HG02943 (cell line): Measurements from ENCODE around the gene GRAP2.
"Not testable (repeated sequence)": the region's sequence is repeated elsewhere in the genome, so short reads cannot be mapped to it uniquely, and the experiment has no call there.

Source experiments
- ATAC-seq: cut with Tn5 transposase; IDR thresholded peaks from one replicate; pipeline ENCODE4 v1.9.1; 2021; ENCODE audit warnings: mild to moderate bottlenecking, low read depth, moderate library complexity; ENCODE audit not compliant: unreplicated experiment

Gene GRAP2

GRCh38 chr22:39900306-39901227, at the start of gene GRAP2:
Gene GRAP2, plus strand, starts transcription at chr22:39901084. Its CDS starts 46,023 bp downstream, at chr22:39947107.
- ATAC-seq, result no peak

- no peak for ATAC-seq
These were observed 49.1 kb upstream of the GRAP2 start for GRCh38 chr22:39851606-39852315.

- ATAC-seq, result no peak
These were observed 48.1 kb upstream of the GRAP2 start for GRCh38 chr22:39852799-39853198.

- no peak for ATAC-seq
These were observed 44.3 kb upstream of the GRAP2 start for GRCh38 chr22:39856588-39856987.

GRCh38 chr22:39859903-39860588, 40.8 kb upstream of the GRAP2 start:
- ATAC-seq, result no peak

- ATAC-seq, result no peak
These were observed 32.1 kb upstream of the GRAP2 start for GRCh38 chr22:39868741-39869140.

GRCh38 chr22:39869797-39870196, 31.1 kb upstream of the GRAP2 start:
- ATAC-seq, result not testable (repeated sequence)

GRCh38 chr22:39871008-39871798, 29.7 kb upstream of the GRAP2 start:
- no peak for ATAC-seq

- ATAC-seq, result no peak
These were observed 28.3 kb upstream of the GRAP2 start for GRCh38 chr22:39872548-39872947.

GRCh38 chr22:39873965-39874364, 26.9 kb upstream of the GRAP2 start:
- ATAC-seq, result no peak

- ATAC-seq, result not testable (repeated sequence)
These were observed 25.6 kb upstream of the GRAP2 start for GRCh38 chr22:39875176-39875885.

- ATAC-seq, result no peak
These were observed 23.6 kb upstream of the GRAP2 start for GRCh38 chr22:39877079-39877845.

GRCh38 chr22:39880722-39881121, 20.2 kb upstream of the GRAP2 start:
- ATAC-seq, result no peak

- no peak for ATAC-seq
These were observed 17.8 kb upstream of the GRAP2 start for GRCh38 chr22:39883057-39883456.

GRCh38 chr22:39889924-39890323, 11.0 kb upstream of the GRAP2 start:
- not testable (repeated sequence) for ATAC-seq

GRCh38 chr22:39893526-39893925, 7.4 kb upstream of the GRAP2 start, which contains the start of gene ENTHD1:
Gene ENTHD1, minus strand, starts transcription at chr22:39893760. Its CDS starts 6,012 bp downstream, at chr22:39887748.
- no peak for ATAC-seq

GRCh38 chr22:39894554-39895092, 6.3 kb upstream of the GRAP2 start:
- no peak for ATAC-seq

GRCh38 chr22:39895682-39896081, 5.2 kb upstream of the GRAP2 start:
- no peak for ATAC-seq
